VCaP (cell line): ENCODE data around the gene CTSW.

Experiments
- H3K27ac ChIP-seq: fragments of 450-650 bp; 2 replicates; pipeline ENCODE4 v1.5.1; 2017
- TF ChIP-seq, protein P1 (sequence below): fragments of 450-650 bp; conservative IDR thresholded peaks from 2 replicates; pipeline ENCODE4 v1.5.1; 2017; ENCODE audit warnings: mild to moderate bottlenecking, moderate library complexity

The CTSW gene

DNA sequence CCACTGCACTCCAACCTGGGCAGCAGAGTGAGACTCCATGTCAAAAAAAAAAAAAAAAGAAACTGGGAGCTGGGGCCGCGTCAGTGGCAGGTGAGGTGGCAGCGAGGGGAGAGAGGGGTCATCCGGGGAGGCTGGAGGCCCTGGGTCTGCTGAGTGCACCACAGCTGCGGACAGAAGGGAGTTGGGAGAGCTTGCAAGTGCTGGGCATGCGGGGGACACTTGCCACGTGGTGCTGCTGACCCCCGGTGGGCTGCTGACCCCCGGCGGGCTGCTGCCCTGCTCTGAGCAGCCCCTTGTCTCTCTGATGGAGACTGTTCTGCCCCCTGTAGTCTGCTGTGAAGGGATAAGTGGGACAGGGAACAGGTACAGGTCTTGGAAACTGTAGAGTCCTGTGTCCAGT, 42.2 kb downstream of the CTSW start:
- TF ChIP-seq, protein P1, sequence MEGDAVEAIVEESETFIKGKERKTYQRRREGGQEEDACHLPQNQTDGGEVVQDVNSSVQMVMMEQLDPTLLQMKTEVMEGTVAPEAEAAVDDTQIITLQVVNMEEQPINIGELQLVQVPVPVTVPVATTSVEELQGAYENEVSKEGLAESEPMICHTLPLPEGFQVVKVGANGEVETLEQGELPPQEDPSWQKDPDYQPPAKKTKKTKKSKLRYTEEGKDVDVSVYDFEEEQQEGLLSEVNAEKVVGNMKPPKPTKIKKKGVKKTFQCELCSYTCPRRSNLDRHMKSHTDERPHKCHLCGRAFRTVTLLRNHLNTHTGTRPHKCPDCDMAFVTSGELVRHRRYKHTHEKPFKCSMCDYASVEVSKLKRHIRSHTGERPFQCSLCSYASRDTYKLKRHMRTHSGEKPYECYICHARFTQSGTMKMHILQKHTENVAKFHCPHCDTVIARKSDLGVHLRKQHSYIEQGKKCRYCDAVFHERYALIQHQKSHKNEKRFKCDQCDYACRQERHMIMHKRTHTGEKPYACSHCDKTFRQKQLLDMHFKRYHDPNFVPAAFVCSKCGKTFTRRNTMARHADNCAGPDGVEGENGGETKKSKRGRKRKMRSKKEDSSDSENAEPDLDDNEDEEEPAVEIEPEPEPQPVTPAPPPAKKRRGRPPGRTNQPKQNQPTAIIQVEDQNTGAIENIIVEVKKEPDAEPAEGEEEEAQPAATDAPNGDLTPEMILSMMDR: no peak
- no peak overlapping the region for H3K27ac ChIP-seq

DNA sequence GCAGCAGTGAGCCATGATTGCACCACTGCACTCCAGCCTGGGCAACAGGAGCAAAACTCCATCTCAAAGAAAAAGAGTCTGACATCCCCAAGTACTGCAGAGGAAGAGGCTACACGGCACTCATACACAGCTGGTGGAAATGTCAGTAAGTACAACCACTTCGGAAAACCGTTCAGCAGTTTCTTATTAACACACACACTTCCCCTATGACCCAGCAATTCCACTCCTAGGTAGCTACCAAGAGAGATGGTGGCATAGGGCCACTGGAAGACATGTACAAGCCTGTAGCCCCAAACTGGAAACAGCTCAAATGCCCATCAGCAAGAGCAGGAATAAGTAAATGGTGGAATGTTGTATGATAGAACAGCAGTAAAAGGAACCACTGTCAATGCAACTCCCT, 42.9 kb downstream of the CTSW start:
- H3K27ac ChIP-seq: no peak overlapping the region
- TF ChIP-seq, protein P1: no peak

DNA sequence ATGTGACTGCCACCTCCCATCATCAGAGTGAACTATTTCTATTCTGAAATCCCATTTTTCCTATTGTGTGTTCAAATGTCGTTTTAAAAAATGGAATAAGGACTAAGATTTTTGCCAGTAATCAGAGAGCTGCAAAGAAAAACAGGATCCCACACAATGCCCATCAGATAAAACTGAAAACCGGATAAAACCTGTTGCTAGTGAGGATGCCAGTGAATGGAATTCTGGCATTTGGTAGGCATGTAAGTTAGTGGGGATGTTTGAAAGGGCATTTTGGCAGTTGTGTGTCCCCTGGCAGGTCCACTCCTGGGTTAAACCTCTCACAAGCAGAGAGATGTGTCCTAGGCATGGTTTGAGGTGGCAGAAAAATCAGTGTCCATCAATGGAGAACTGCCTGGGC, 45.8 kb downstream of the CTSW start:
- no peak overlapping the region for H3K27ac ChIP-seq
- TF ChIP-seq, protein P1: no peak

DNA sequence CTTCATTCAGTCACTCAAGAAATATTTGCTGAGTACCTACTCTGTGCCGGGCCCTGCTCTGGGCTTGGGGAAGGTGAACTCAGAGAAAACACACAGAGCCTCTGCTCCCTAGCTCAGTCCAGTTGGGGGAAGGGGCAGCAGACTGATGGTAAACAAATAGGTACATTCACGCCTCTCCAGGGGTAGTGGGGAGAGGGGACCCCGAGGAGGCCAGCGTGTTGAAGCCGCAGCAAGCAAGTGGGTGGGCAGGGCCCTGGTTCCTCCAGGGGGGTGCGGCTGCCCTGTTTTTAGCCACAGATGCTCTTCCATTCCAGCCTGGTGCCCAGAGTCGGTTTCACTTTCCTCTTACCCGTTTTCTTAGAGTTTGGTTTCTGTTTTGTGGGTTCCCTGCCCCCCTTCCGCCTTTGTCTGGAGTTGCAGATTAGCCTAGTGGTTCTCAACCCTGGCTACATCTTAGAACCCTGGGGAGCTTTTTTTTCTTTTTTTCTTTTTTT, 48.3 kb downstream of the CTSW start:
- H3K27ac ChIP-seq: no peak overlapping the region
- TF ChIP-seq, protein P1: no peak

DNA sequence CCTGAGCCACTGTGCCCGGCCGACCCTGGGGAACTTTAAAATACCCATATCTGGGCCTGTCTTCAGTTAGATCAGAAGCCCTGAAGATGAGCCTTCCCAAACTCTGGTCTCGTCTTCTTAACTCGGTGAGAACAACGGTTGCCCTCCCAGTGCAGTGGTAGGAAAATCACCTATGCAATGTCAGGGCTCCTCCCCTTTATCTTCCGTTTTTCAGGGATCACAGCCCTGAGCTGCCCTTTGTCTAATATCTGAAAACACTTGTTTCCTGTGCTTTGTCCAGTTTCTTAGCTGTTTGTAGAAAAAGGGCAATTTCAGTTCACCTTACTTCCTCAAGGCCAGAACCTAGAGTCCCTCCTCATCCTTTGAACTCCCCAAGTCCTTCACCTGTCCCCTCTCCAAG, 49.0 kb downstream of the CTSW start:
- TF ChIP-seq, protein P1: no peak
- H3K27ac ChIP-seq: no peak overlapping the region

DNA sequence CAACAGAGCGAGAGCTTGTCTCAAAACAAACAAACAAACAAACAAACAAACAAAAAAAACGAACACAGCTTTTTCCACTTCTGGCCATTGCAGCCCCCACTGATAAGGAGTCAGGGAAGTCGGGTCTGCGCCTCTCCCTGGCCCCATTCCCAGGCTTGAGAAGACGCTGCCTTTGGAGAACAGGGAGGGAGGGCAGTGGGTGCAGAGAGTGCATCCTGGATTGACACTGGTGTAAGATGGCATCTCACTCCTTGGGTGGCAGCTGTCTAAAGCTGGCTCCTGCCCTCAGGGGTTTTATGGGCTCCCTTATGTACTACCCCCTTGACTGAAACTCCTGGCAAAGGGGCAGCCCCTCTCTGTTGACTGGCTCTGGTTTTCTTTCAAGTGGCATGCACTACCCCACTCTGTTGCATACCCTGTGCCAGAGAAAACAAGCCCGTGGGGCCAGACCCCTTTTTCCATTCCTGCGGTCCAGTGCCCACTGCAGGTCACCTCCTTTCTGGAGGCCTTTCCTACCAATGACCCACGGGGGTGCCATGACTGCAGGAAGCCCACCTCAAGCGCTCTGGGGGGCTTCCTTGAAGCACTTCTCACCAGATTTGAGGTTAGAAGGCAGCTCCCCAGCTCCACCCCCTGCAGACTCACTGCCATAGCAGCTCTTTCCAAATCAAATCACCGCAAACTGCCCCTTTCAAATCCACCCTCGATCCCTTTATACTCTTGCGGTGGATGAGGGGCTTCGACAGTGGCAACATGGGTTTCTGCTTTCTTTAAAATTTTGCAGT, 52.3 kb downstream of the CTSW start:
- no peak overlapping the region for H3K27ac ChIP-seq
- TF ChIP-seq, protein P1: no peak

DNA sequence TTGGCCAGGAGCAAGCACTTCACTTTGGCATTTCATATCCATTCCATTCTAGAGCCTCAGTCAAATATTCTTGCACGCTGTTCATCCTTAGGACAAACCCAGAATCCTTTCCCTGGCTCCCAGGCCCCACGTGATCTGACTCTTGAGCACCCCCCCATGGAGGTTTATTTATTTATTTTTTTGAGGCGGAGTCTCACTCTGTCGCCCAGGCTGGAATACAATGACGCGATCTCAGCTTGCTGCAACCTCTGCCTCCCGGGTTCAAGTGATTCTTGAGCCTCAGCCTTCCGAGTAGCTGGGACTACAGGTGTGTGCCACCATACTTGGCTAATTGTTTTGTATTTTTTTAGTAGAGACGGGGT, 52.9 kb downstream of the CTSW start:
- TF ChIP-seq, protein P1: peak; percentile 26

More for the DNA sequence above, 52.9 kb downstream of the CTSW start:
- H3K27ac ChIP-seq: no peak overlapping the region
